Hindlimb muscle (tissue), 1 donor: Measurements from ENCODE around the gene C12orf75. TPM values are rescaled to one million over a fixed set of nuclear protein-coding genes. Genes with fewer than 3 reads are reported as not detected.
"Not testable (repeated sequence)": the region's sequence is repeated elsewhere in the genome, so short reads cannot be mapped to it uniquely, and the experiment has no call there.

Experiments
- DNase-seq: peaks from one replicate; pipeline ENCODE4 v3.0.0-alpha.2; 2013
- polyA plus RNA-seq: library from polyadenylated mRNA; unstranded; fragments of 120-200 nt; gene quantifications from one replicate; pipeline ENCODE4 v1.2.1, GENCODE V29; 2013; ENCODE audit not compliant: insufficient read length

The C12orf75 gene
- polyA plus RNA-seq: 9.1 TPM

GRCh38 chr12:105330283-105330930, at the start of gene C12orf75:
Gene C12orf75 (plus strand): TSS chr12:105330691. CDS start chr12:105330892, 201 bp downstream.
- peak; percentile 73 for DNase-seq

DNA sequence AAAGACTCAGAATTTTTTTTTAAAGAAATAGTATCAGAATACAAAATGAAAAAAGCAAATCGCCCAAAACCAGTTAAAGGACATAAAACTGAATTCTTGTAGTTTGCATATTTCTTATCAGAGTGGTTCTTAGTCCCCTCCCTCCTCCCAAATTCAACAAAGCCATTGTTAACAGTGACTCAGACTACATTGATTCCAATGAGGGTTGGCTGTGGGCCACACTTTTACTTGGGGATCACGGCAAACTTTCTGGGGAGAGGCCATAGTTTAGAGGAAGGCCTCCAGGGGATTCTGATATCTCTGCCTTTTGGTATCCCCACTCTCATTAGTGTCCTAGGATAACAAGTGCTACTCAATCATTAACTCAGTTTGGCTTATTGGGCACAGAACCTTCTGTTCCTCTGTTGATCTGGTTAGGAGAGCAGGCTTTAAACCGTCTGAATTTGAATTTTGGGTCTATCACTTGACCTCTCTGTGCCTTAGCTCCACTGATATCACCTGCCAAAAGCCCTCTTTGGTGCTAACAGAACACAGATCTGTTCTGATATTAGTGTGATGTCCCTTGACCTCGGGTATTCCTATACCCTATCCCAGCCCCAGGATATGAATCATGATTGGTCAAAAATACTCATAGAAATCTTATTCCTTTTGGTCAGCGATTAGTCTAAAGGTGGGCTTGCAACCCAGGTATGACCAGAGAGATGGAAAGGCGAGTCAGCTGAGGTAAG, 49.4 kb upstream of the C12orf75 start:
- DNase-seq: no peak

DNA sequence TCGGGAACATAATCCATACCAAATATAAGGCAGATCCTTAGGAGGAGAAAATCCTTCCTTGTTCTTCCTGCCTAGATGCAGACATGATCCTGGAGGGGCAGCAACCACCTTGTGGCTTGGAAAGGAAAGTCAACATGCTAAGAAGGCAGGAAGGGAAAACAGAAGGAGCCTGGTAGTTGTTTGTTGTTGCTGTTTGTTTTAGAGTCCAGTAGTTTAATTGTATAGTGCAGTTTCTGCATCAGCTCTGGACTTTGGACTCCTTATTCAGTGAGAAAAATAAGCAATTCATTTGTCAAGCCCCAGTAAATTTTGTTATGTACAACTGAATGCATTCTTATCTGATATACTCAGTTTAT, 48.8 kb upstream of the C12orf75 start:
- no peak for DNase-seq

DNA sequence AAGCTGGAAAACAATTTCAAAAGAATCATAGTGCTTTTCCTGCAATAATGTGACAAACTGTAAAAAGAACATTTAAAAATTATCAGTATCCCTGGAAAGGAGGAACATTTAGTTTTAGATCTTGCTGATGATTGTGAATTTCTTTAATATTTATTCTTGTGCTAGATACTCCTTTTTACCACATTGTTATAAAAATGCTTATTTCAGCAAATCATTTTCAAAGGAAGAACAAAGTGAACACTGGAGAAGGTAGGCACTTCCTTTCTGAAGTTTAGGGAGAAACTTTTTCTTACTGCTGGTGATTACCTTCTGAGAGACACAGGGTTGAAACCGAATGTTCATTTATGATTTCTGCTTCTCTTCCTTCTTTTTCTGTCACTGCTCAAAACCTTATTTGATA, 45.1 kb upstream of the C12orf75 start:
- DNase-seq: no peak

DNA sequence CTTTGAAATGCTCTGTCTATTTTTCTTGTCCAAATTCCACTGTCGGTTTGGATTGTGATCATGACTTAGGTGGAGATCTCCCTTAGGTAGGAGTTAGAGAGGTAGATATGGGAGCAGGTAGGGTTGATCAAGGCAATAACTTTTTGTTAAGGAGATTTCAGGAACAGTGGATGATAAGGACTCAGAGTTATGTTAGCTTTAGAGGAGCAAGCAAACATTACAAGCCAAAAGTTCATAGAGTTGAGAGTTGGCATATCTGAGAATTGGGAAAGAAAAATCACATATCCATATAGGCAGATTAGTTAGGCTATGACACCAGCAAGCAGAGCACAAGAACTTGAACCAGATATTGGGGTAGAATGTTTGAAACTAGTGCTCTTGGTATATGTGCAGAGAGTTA, 43.1 kb upstream of the C12orf75 start:
- no peak for DNase-seq

GRCh38 chr12:105288311-105288996, 42.0 kb upstream of the C12orf75 start:
- DNase-seq: no peak

- DNase-seq: no peak
Observed at GRCh38 chr12:105289114-105289904, 41.2 kb upstream of the C12orf75 start.

GRCh38 chr12:105291531-105291930, 39.0 kb upstream of the C12orf75 start:
- DNase-seq: no peak

DNA sequence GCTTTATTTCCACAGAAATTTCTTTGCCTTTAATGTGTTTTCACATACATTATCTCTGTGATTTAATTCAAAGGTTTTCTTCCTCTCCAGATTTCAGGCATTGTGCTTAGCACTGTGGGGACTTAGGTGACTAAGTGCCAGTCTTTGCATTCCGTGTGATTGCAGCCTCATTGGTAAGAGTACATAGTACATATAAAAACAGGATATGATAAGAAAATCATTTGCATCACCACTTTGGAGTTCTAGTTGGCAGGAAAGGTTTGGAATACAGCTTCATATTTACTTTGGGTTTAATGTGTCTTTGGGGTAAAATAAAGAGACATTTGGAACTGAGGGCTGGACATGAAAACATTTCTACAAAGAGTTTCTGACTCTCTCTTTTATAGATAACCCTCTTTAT, 37.8 kb upstream of the C12orf75 start:
- DNase-seq: no peak

GRCh38 chr12:105293187-105293586, 37.3 kb upstream of the C12orf75 start:
- DNase-seq: no peak

- DNase-seq: no peak
Observed at GRCh38 chr12:105294161-105294560, 36.3 kb upstream of the C12orf75 start.

DNA sequence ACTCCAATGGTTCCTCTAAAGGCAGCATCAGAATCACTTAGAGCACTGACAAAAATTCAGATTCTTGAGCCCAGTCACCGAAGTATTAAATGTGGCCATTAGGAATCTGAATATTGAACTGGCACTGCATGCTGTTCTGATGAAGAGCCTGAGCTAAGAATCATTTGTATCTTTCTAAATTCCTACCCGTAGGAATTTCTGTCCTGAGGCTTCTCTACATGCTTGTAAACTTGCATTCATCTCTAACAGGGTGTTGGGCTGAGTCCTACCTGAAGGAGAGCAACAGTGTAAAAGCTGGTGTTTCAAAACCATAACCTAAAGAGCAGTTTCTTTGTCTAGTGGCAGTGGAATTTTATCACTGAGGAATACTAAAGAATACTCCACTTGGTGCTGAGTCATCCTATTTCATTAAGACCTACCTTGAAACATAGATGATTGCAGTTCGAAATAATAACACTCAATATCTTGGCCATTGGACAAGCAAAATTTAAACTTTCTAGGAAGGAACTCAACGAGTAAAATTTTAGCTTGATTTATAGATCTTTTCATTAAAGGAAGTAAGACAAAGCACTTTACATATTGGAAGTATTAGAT, 35.5 kb upstream of the C12orf75 start:
- DNase-seq: no peak

GRCh38 chr12:105296116-105297089, 34.1 kb upstream of the C12orf75 start:
- DNase-seq: no peak

DNA sequence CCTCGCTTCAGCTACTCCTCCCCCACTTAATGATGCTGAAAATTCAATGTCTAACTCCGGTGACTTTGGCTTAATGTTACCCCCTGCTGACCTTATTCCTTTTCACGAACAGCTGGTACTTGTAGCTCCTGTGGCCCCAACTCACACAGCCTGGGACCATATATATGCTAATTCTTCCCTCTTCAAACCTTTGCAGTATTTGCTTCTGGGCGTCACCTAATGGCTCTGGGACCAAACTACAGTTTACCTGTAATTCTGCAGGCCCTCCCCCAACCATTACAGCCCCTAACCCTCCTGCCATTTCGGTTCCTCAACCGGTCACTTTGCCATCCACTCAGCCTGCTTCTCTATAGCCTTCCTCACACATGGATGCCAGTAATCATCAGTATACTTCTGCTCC, 29.6 kb upstream of the C12orf75 start:
- DNase-seq: no peak

DNA sequence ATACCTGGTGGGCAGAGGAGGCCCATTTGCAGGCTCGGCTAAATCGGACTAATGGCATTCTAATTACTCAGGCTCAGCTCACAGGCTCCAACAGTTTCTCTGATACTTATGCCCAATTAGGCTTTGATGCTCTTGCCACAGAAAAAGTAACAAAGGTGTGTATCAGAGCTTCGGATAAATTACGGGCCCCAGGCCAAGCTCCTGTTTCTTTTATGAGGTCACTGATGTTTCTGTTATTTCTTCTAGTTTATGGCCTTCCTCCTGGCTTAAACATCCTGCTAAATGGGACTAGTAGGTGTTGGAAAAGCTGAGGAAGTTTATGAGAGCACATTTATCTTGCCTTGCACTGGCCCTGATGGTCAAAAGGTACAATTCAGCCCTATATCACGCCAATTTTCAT, 28.8 kb upstream of the C12orf75 start:
- no peak for DNase-seq

- not testable (repeated sequence) for DNase-seq
Observed at GRCh38 chr12:105302986-105303385, 27.5 kb upstream of the C12orf75 start.

GRCh38 chr12:105304626-105305025, 25.9 kb upstream of the C12orf75 start:
- not testable (repeated sequence) for DNase-seq

DNA sequence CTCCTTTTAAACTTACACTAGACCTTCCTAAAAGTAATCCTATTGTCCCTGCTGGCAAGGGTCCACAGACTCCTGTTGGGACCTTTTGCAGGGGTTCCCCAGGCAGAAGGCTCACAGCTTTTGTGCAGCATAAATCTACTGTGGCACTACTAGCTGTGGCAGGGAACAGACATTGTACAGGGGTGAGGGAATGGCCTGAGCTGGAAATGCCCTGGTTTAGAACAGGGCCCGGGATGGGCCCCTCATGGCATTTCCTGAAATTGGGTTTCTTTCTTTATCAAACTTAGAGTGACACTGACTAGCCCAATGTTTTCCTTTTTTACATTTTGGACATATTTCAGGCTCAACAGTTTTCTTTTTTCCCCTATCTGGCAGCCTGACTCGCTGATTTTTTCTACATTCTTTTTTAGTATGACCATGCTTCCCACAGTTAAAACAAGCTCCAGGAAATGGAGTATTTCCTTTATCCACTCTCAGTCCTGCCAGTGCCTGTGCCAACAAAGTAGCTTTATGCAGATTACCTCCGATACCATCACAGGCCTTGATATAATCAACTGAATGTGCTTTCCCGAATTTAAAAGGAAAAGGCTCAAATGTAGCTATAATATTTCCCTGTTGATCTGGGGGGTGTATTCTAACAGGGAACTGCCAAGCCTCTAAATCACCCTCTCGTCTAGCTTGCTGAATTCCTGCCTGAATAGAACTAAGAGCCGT, 22.7 kb upstream of the C12orf75 start:
- DNase-seq: not testable (repeated sequence)

DNA sequence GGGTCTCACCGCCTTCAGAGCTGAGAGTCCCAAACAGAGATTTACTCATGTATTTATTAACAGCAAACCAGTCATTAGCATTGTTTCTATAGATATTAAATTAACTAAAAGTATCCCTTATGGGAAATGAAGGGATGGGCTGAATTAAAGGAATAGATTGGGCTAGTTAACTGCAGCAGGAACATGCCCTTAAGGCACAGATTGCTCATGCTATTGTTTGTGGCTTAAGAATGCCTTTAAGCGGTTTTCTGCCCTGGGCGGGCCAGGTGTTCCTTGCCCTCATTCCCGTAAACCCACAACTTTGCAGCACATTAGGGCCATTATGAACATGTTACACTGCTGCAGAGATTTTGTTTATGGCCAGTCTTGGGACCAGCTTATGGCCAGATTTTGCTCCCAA, 21.7 kb upstream of the C12orf75 start:
- DNase-seq: not testable (repeated sequence)

GRCh38 chr12:105309384-105309783, 21.1 kb upstream of the C12orf75 start:
- not testable (repeated sequence) for DNase-seq
